GM23338 (cell line): ENCODE measurements around the gene UMOD. TPM values are rescaled to one million over a fixed set of nuclear protein-coding genes. Genes with fewer than 3 reads are reported as not detected.

Experiments
- ATAC-seq: fragments of 200-7000 bp; cut with Tn5 transposase; 3 replicates; pipeline ENCODE4 v1.9.1; 2020
- DNase-seq: peaks from one replicate; pipeline ENCODE4 v3.0.0-alpha.2; 2015; ENCODE audit warnings: low spot score
- H2AFZ ChIP-seq: fragments of 200-600 bp; sonication (generic); 2 replicates; pipeline ENCODE4 v1.8.0; 2016; ENCODE audit warnings: antibody characterized with exemption, mild to moderate bottlenecking, moderate library complexity
- H3F3A ChIP-seq: fragments of 200-600 bp; sonication (generic); replicated peaks from 2 replicates; pipeline ENCODE4 v1.8.0; 2017; ENCODE audit warnings: antibody characterized with exemption, mixed run types, low read depth
- H3K27ac ChIP-seq: fragments of 200-600 bp; sonication (generic); 2 replicates; pipeline ENCODE4 v1.6.1; 2016; ENCODE audit warnings: low read depth
- H3K27me3 ChIP-seq: fragments of 200-600 bp; sonication (generic); 2 replicates; pipeline ENCODE4 v1.8.0; 2016; ENCODE audit warnings: mild to moderate bottlenecking, mixed run types, moderate library complexity; ENCODE audit not compliant: insufficient read depth
- H3K36me3 ChIP-seq: fragments of 200-600 bp; sonication (generic); 2 replicates; pipeline ENCODE4 v1.8.0; 2016; ENCODE audit warnings: mild to moderate bottlenecking; ENCODE audit not compliant: insufficient read depth
- H3K4me1 ChIP-seq: fragments of 200-600 bp; sonication (generic); 2 replicates; pipeline ENCODE4 v1.8.0; 2016; ENCODE audit warnings: mild to moderate bottlenecking, moderate library complexity; ENCODE audit not compliant: insufficient read depth
- H3K4me2 ChIP-seq: fragments of 200-600 bp; sonication (generic); 2 replicates; pipeline ENCODE4 v1.7.1; 2017; ENCODE audit warnings: mixed run types
- H3K4me3 ChIP-seq: fragments of 200-600 bp; sonication (generic); 2 replicates; pipeline ENCODE4 v1.6.1; 2016; ENCODE audit warnings: mixed run types
- H3K79me2 ChIP-seq: fragments of 200-600 bp; sonication (generic); replicated peaks from 2 replicates; pipeline ENCODE4 v1.8.0; 2017; ENCODE audit warnings: mild to moderate bottlenecking; ENCODE audit not compliant: insufficient read depth
- H3K9me2 ChIP-seq: fragments of 200-600 bp; sonication (generic); 2 replicates; pipeline ENCODE4 v1.8.0; 2017; ENCODE audit not compliant: insufficient read depth
- H4K20me1 ChIP-seq: fragments of 200-600 bp; sonication (generic); replicated peaks from 2 replicates; pipeline ENCODE4 v1.8.0; 2017; ENCODE audit warnings: mild to moderate bottlenecking; ENCODE audit not compliant: insufficient read depth
- H3K27ac Mint-ChIP-seq: 2 replicates; pipeline ENCODE4 v1.8.0; 2020; ENCODE audit warnings: inconsistent platforms, mild to moderate bottlenecking, moderate library complexity, mixed read lengths
- H3K27me3 Mint-ChIP-seq: 3 replicates; pipeline ENCODE4 v1.8.0; 2022; ENCODE audit warnings: low read depth, mild to moderate bottlenecking, moderate library complexity, mixed read lengths, inconsistent platforms; ENCODE audit not compliant: insufficient read depth, poor library complexity
- H3K36me3 Mint-ChIP-seq: 3 replicates; pipeline ENCODE4 v1.8.0; 2021; ENCODE audit warnings: low read depth, mild to moderate bottlenecking, inconsistent platforms, moderate library complexity, mixed read lengths
- H3K4me1 Mint-ChIP-seq: 3 replicates; pipeline ENCODE4 v1.8.0; 2020; ENCODE audit warnings: mild to moderate bottlenecking, inconsistent platforms, mixed read lengths
- H3K4me3 Mint-ChIP-seq: 3 replicates; pipeline ENCODE4 v1.8.0; 2021; ENCODE audit warnings: moderate library complexity, mild to moderate bottlenecking, inconsistent platforms, mixed read lengths
- H3K9me3 Mint-ChIP-seq: 3 replicates; pipeline ENCODE4 v1.8.0; 2020; ENCODE audit warnings: moderate library complexity, mild to moderate bottlenecking, inconsistent platforms, mixed read lengths
- CREB1 ChIP-seq: fragments of 250-450 bp; sonication (Bioruptor Pico); IDR thresholded peaks from 2 replicates; pipeline ENCODE4 v1.5.0; 2020; ENCODE audit warnings: low read depth, mild to moderate bottlenecking, moderate library complexity
- EZH2 ChIP-seq: fragments of 200-600 bp; sonication (generic); IDR thresholded peaks from one replicate; pipeline ENCODE4 v1.8.0; 2017; ENCODE audit warnings: antibody characterized with exemption, mild to moderate bottlenecking, low read depth; ENCODE audit not compliant: unreplicated experiment
- EZH2phosphoT487 ChIP-seq: fragments of 200-600 bp; sonication (generic); IDR thresholded peaks from one replicate; pipeline ENCODE4 v1.8.1; 2018; ENCODE audit warnings: antibody characterized with exemption; ENCODE audit not compliant: unreplicated experiment
- JUNB ChIP-seq: IDR thresholded peaks from one replicate; pipeline ENCODE4 v1.6.1; 2016; ENCODE audit warnings: antibody characterized with exemption; ENCODE audit not compliant: unreplicated experiment
- NANOG ChIP-seq: IDR thresholded peaks from 2 replicates; pipeline ENCODE4 v1.6.1; 2016; ENCODE audit warnings: antibody characterized with exemption, borderline replicate concordance
- POLR2AphosphoS5 ChIP-seq: IDR thresholded peaks from 2 replicates; pipeline ENCODE4 v1.6.1; 2016; ENCODE audit warnings: antibody characterized with exemption, low read depth
- STAT1 ChIP-seq: IDR thresholded peaks from one replicate; pipeline ENCODE4 v1.6.1; 2016; ENCODE audit warnings: antibody characterized with exemption; ENCODE audit not compliant: unreplicated experiment
- polyA plus RNA-seq: library from polyadenylated mRNA; unstranded; fragments of >200 nt; fragmentation: Nextera tagmentation; extraction: Ambion mirVana; gene quantifications from 2 replicates; pipeline ENCODE4 v1.2.1, GENCODE V29; 2016
- total RNA-seq: library from RNA; depleted of rRNA; stranded (reverse); fragments of >200 nt; shearing (Covaris generic); gene quantifications from 2 replicates; pipeline ENCODE4 v1.2.3, GENCODE V29; 2014
- TF ChIP-seq, protein P1 (sequence below): fragments of 250-450 bp; sonication (Bioruptor Pico); IDR thresholded peaks from 2 replicates; pipeline ENCODE4 v1.5.0; 2020; ENCODE audit warnings: mild to moderate bottlenecking, moderate library complexity
- TF ChIP-seq, protein P2 (sequence below), 2 experiments: fragments of 200-600 bp in 1 of 2; sonication (generic) in 1 of 2; conservative IDR thresholded peaks; 2 replicates each; pipeline versions ENCODE4 v1.5.1 to v1.6.1; 2016 to 2017; ENCODE audit warnings: antibody characterized with exemption in 2 of 2, low read depth in 2 of 2, mild to moderate bottlenecking in 2 of 2, moderate library complexity in 1 of 2

UMOD gene
- total and polyA plus RNA-seq, 2 experiments from 2014 or later, result not detected

DNA sequence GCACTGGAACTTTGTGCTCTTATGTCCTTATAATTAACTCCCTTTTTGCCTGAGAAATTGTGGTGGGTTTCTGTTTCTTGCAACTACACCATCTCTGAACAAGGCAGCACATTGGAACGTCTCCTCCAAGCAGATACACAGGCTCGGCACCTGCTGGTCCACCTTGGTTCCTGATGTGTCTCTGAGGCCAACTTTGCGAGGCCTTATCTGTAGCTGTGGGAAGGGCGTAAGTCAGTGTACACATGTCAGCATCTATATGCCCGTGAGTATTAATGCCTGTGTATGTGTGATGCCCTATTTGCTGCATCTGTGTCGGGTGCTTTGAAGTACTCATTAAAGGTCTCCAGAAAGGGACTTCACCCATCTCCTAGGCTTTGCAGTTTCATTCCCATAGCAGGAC, 42.7 kb downstream of the UMOD start (continued):
- TF ChIP-seq, protein P1, sequence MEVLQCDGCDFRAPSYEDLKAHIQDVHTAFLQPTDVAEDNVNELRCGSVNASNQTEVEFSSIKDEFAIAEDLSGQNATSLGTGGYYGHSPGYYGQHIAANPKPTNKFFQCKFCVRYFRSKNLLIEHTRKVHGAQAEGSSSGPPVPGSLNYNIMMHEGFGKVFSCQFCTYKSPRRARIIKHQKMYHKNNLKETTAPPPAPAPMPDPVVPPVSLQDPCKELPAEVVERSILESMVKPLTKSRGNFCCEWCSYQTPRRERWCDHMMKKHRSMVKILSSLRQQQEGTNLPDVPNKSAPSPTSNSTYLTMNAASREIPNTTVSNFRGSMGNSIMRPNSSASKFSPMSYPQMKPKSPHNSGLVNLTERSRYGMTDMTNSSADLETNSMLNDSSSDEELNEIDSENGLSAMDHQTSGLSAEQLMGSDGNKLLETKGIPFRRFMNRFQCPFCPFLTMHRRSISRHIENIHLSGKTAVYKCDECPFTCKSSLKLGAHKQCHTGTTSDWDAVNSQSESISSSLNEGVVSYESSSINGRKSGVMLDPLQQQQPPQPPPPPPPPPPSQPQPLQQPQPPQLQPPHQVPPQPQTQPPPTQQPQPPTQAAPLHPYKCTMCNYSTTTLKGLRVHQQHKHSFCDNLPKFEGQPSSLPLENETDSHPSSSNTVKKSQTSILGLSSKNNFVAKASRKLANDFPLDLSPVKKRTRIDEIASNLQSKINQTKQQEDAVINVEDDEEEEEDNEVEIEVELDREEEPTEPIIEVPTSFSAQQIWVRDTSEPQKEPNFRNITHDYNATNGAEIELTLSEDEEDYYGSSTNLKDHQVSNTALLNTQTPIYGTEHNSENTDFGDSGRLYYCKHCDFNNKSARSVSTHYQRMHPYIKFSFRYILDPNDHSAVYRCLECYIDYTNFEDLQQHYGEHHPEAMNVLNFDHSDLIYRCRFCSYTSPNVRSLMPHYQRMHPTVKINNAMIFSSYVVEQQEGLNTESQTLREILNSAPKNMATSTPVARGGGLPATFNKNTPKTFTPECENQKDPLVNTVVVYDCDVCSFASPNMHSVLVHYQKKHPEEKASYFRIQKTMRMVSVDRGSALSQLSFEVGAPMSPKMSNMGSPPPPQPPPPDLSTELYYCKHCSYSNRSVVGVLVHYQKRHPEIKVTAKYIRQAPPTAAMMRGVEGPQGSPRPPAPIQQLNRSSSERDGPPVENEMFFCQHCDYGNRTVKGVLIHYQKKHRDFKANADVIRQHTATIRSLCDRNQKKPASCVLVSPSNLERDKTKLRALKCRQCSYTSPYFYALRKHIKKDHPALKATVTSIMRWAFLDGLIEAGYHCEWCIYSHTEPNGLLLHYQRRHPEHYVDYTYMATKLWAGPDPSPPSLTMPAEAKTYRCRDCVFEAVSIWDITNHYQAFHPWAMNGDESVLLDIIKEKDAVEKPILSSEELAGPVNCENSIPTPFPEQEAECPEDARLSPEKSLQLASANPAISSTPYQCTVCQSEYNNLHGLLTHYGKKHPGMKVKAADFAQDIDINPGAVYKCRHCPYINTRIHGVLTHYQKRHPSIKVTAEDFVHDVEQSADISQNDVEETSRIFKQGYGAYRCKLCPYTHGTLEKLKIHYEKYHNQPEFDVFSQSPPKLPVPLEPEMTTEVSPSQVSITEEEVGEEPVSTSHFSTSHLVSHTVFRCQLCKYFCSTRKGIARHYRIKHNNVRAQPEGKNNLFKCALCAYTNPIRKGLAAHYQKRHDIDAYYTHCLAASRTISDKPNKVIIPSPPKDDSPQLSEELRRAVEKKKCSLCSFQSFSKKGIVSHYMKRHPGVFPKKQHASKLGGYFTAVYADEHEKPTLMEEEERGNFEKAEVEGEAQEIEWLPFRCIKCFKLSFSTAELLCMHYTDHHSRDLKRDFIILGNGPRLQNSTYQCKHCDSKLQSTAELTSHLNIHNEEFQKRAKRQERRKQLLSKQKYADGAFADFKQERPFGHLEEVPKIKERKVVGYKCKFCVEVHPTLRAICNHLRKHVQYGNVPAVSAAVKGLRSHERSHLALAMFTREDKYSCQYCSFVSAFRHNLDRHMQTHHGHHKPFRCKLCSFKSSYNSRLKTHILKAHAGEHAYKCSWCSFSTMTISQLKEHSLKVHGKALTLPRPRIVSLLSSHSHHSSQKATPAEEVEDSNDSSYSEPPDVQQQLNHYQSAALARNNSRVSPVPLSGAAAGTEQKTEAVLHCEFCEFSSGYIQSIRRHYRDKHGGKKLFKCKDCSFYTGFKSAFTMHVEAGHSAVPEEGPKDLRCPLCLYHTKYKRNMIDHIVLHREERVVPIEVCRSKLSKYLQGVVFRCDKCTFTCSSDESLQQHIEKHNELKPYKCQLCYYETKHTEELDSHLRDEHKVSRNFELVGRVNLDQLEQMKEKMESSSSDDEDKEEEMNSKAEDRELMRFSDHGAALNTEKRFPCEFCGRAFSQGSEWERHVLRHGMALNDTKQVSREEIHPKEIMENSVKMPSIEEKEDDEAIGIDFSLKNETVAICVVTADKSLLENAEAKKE, result no peak
- no peak for TF ChIP-seq STAT1

DNA sequence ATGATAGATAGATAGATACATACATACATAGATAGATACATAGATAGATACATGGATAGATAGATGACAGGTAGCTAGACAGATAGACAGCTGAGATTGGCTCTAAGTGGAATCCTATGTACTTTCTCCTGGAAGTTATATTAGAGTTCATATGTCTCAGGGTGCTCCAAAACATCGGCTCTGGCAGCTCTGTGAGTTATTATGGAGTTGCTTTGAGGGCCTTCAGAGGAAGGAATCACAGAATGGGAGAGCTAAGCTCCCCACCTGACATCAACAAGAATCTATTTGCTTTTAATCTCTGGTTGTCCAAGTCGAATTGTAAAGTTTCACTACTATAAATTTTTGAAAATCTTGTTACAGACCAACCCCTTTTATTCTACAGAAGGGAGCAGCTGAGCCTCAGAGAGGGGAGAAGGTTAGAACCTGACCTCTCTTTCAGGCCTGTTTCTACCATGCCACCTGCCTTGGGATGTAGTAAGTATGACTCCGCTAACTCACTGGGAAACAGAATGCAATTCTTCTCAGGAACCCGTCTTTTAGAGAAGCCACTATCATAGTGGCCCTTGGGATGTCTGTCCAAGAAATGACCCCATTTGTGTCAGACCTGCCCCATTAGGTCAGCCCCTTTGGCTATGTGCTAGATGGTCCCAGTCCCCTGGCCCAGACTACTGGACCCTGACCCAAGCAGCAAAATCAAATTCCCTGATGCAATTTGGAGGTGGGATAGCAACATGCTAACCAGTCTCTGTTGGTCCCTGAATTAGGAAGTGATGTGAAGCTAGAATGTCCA, 43.5 kb downstream of the UMOD start:
- no peak overlapping the region for H2AFZ ChIP-seq
- H3K4me3 ChIP-seq, result no peak overlapping the region
- no peak overlapping the region for H3K4me3 Mint-ChIP-seq
- no peaks in the 10 kb centered on the region for H3K36me3 ChIP-seq
- peaks cover 2% of the 10 kb centered on the region for H3K27me3 Mint-ChIP-seq
- no peaks in the 10 kb centered on the region for H3K9me3 Mint-ChIP-seq
- no peaks in the 10 kb centered on the region for H3K79me2 ChIP-seq
- H3K36me3 Mint-ChIP-seq, result no peaks in the 10 kb centered on the region
- no peaks in the 10 kb centered on the region for H4K20me1 ChIP-seq
- DNase-seq (no peak), ATAC-seq (no peak)
- no peaks in the 10 kb centered on the region for H3K4me1 ChIP-seq
- no peak overlapping the region for H3K27ac ChIP-seq
- no peak overlapping the region for H3K4me2 ChIP-seq
- H3K4me1 Mint-ChIP-seq, result no peaks in the 10 kb centered on the region
- H3K27me3 ChIP-seq, result no peaks in the 10 kb centered on the region
- peaks cover 5% of the 10 kb centered on the region for H3K9me2 ChIP-seq
- no peak overlapping the region for H3K27ac Mint-ChIP-seq
- H3F3A ChIP-seq, result no peaks in the 10 kb centered on the region
- TF ChIP-seq JUNB (no peak), CREB1 (CRISPR knock-in tag) (no peak), EZH2 (no peak), STAT1 (no peak), POLR2AphosphoS5 (no peak), NANOG (no peak), EZH2phosphoT487 (no peak)
- TF ChIP-seq, protein P2, sequence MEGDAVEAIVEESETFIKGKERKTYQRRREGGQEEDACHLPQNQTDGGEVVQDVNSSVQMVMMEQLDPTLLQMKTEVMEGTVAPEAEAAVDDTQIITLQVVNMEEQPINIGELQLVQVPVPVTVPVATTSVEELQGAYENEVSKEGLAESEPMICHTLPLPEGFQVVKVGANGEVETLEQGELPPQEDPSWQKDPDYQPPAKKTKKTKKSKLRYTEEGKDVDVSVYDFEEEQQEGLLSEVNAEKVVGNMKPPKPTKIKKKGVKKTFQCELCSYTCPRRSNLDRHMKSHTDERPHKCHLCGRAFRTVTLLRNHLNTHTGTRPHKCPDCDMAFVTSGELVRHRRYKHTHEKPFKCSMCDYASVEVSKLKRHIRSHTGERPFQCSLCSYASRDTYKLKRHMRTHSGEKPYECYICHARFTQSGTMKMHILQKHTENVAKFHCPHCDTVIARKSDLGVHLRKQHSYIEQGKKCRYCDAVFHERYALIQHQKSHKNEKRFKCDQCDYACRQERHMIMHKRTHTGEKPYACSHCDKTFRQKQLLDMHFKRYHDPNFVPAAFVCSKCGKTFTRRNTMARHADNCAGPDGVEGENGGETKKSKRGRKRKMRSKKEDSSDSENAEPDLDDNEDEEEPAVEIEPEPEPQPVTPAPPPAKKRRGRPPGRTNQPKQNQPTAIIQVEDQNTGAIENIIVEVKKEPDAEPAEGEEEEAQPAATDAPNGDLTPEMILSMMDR (conservative IDR thresholded peaks at IDR 0.05; ENCODE audit: low read depth in 2 of 2), result no peak
